Measurements from ENCODE around the gene KCNMB3. TPM values are rescaled to one million over a fixed set of nuclear protein-coding genes. Genes with fewer than 3 reads are reported as not detected.
"Not testable (repeated sequence)": the region's sequence is repeated elsewhere in the genome, so short reads cannot be mapped to it uniquely, and the experiment has no call there.

The KCNMB3 gene
- polyA plus RNA-seq, 3 donors, result 0.14 to 2.2 TPM; not detected in 1

DNA sequence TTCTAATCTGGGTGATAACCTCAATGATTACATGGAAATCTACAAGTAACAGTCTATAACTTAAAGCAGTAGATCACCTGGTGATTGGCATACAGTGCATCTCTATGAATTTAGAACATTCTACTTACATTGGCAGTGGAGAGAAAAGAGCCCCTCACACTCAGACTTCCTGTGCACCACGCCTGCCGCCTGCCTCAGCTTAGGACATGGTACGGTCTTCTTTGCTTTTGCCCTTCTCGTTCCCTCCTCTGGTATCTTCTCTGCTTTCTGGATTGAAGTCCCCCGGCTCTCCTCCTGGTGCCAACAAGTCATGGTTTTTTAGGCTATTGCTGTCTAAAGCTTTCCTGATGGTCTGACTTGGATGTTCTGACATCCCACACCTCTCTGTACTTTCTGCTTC lies 7.9 kb upstream of the KCNMB3 start:
- H3K36me3 ChIP-seq (replicated peaks in 1 of 2; ENCODE audit: control insufficient read depth in 1 of 2, insufficient read depth in 2 of 2, low read length in 2 of 2), result no peaks in the 10 kb centered on the region
- H3K4me3 ChIP-seq (replicated peaks in 1 of 3; ENCODE audit: low read depth in 2 of 3, low read length in 3 of 3), result no peak overlapping the region
- H3K4me1 ChIP-seq (ENCODE audit: control insufficient read depth in 1 of 2, insufficient read depth in 2 of 2, low read length in 2 of 2), result peaks cover 0 to 7% of the 10 kb centered on the region in 2 donors
- H3K9me3 Mint-ChIP-seq, result peaks cover 23 to 42% (median 32%) of the 10 kb centered on the region in 7 donors
- intact Hi-C loops (cut with micrococcal nuclease), result no loop called here
- no peak overlapping the region for H3K4me3 Mint-ChIP-seq
- peaks cover 0 to 2% (median 1%) of the 10 kb centered on the region in 3 donors for H3K27me3 Mint-ChIP-seq (ENCODE audit: low read depth in 3 of 3)
- peaks cover 0 to 30% of the 10 kb centered on the region in 2 donors for H3K9me3 ChIP-seq (replicated peaks in 1 of 2; ENCODE audit: control insufficient read depth in 1 of 2, insufficient read depth in 1 of 2, low read length in 2 of 2)
- no peak overlapping the region for H3K27ac Mint-ChIP-seq
- peaks cover 16% of the 10 kb centered on the region for H3K4me1 Mint-ChIP-seq
- H3K36me3 Mint-ChIP-seq, result peaks cover 0 to 9% of the 10 kb centered on the region in 2 donors
- no peak for DNase-seq
- no peaks in the 10 kb centered on the region for H3K27me3 ChIP-seq (ENCODE audit: control insufficient read depth in 2 of 2, insufficient read depth in 2 of 2, low read length in 2 of 2)
- H2AFZ ChIP-seq (ENCODE audit: insufficient read depth, low read depth, low read length, poor library complexity, severe bottlenecking), result no peak overlapping the region
- H4K20me1 ChIP-seq (ENCODE audit: insufficient read depth, low read length), result no peaks in the 10 kb centered on the region
- H3K9ac ChIP-seq (ENCODE audit: insufficient read depth, low read length, poor library complexity, severe bottlenecking), result no peak overlapping the region
- H3K4me2 ChIP-seq (replicated peaks; ENCODE audit: extremely low read depth, low read length, poor library complexity, severe bottlenecking), result no peak overlapping the region
- 96% methylated on average over 5 of the region's 5 CpGs for WGBS (ENCODE audit: insufficient coverage)
- no peak overlapping the region for H3K27ac ChIP-seq (ENCODE audit: low read depth in 1 of 2, low read length in 2 of 2)
- no peak for TF ChIP-seq CTCF (IDR thresholded peaks at IDR 0.05)
- no peaks in the 10 kb centered on the region for H3K79me2 ChIP-seq (ENCODE audit: insufficient read depth, low read length)

DNA sequence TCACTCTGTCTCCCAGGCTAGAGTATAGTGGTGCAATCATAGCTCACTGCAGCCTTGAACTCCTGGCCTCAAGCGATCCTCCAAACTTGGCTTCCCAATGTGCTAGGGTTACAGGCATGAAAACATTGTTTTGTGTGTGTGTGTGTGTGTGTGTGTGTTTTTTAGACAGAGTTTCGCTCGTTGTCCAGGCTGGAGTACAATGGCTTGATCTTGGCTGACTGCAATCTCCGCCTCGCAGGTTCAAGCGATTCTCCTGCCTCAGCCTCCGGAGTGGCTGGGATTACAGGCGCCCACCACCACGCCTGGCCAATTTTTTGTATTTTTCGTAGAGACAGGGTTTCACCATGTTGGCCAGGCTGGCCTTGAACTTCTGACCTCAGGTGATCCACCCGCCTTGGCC lies 6.8 kb upstream of the KCNMB3 start:
- DNase-seq; H3K27me3 ChIP-seq (ENCODE audit: control insufficient read depth in 2 of 2, insufficient read depth in 2 of 2, low read length in 2 of 2); H3K4me3 Mint-ChIP-seq; H3K27me3 Mint-ChIP-seq (ENCODE audit: low read depth in 3 of 3); H3K4me2 ChIP-seq (replicated peaks; ENCODE audit: extremely low read depth, low read length, poor library complexity, severe bottlenecking); H3K4me1 ChIP-seq (ENCODE audit: control insufficient read depth in 1 of 2, insufficient read depth in 2 of 2, low read length in 2 of 2); H3K36me3 ChIP-seq (replicated peaks in 1 of 2; ENCODE audit: control insufficient read depth in 1 of 2, insufficient read depth in 2 of 2, low read length in 2 of 2); H3K79me2 ChIP-seq (ENCODE audit: insufficient read depth, low read length); intact Hi-C loops (cut with micrococcal nuclease); H3K27ac Mint-ChIP-seq; H4K20me1 ChIP-seq (ENCODE audit: insufficient read depth, low read length); H3K36me3 Mint-ChIP-seq; H2AFZ ChIP-seq (ENCODE audit: insufficient read depth, low read depth, low read length, poor library complexity, severe bottlenecking); H3K27ac ChIP-seq (ENCODE audit: low read depth in 1 of 2, low read length in 2 of 2); H3K4me3 ChIP-seq (replicated peaks in 1 of 3; ENCODE audit: low read depth in 2 of 3, low read length in 3 of 3); H3K9ac ChIP-seq (ENCODE audit: insufficient read depth, low read length, poor library complexity, severe bottlenecking): not testable (repeated sequence)
- Mint-ChIP-seq H3K4me1 (peaks cover 16% of the 10 kb centered on the region), H3K9me3 (peaks cover 19 to 41% (median 32%) of the 10 kb centered on the region in 7 donors)
- WGBS (ENCODE audit: insufficient coverage), result over 99% methylated on average over 11 of the region's 11 CpGs
- H3K9me3 ChIP-seq (replicated peaks in 1 of 2; ENCODE audit: control insufficient read depth in 1 of 2, insufficient read depth in 1 of 2, low read length in 2 of 2), result peaks cover 0 to 24% of the 10 kb centered on the region in 2 donors

Data from CD14-positive monocyte (primary cell).